HK-2 (cell line): ENCODE data around the gene MVP.
"Not testable (repeated sequence)": the region's sequence is repeated elsewhere in the genome, so short reads cannot be mapped to it uniquely, and the experiment has no call there.

Experiments
- DNase-seq: peaks from one replicate; pipeline ENCODE4 v3.0.0-alpha.2; 2018; ENCODE audit not compliant: unreplicated experiment

Gene MVP

GRCh38 chr16:29815032-29815721 lies 5.1 kb upstream of the MVP start:
- DNase-seq = no peak

- peak; percentile 92 for DNase-seq
Observed at GRCh38 chr16:29815793-29816693, 4.2 kb upstream of the MVP start, which contains the start of gene PAGR1. Gene PAGR1 (plus strand): TSS chr16:29816152. CDS start chr16:29816526, 374 bp downstream.

- DNase-seq = peak; percentile 68
Observed at GRCh38 chr16:29816694-29817441, 3.4 kb upstream of the MVP start.

- DNase-seq = no peak
Observed at GRCh38 chr16:29818082-29818481, 2.2 kb upstream of the MVP start.

GRCh38 chr16:29819506-29819905 lies 756 bp upstream of the MVP start:
- DNase-seq = no peak

GRCh38 chr16:29820730-29821642 lies 724 bp downstream of the MVP start:
- peak; percentile 58 for DNase-seq

GRCh38 chr16:29821643-29822115 lies 1.4 kb downstream of the MVP start:
- peak; percentile 61 for DNase-seq

- DNase-seq = no peak
Observed at GRCh38 chr16:29824589-29825144, 4.4 kb downstream of the MVP start.

GRCh38 chr16:29825145-29826044 lies 5.1 kb downstream of the MVP start:
- peak; percentile 41 for DNase-seq

- DNase-seq = no peak
Observed at GRCh38 chr16:29826342-29826695, 6.1 kb downstream of the MVP start.

GRCh38 chr16:29830774-29831173 lies 10.5 kb downstream of the MVP start:
- no peak for DNase-seq

GRCh38 chr16:29831490-29831889 lies 11.2 kb downstream of the MVP start:
- DNase-seq = no peak

GRCh38 chr16:29833219-29833618 lies 13.0 kb downstream of the MVP start:
- DNase-seq = not testable (repeated sequence)

GRCh38 chr16:29834079-29834478 lies 13.8 kb downstream of the MVP start:
- DNase-seq = no peak

GRCh38 chr16:29835926-29836325 lies 15.7 kb downstream of the MVP start:
- no peak for DNase-seq

- no peak for DNase-seq
Observed at GRCh38 chr16:29836623-29837022, 16.4 kb downstream of the MVP start.

GRCh38 chr16:29837841-29838240 lies 17.6 kb downstream of the MVP start:
- no peak for DNase-seq

- DNase-seq = no peak
Observed at GRCh38 chr16:29839822-29840221, 19.6 kb downstream of the MVP start.

GRCh38 chr16:29840240-29840639 lies 20.0 kb downstream of the MVP start:
- no peak for DNase-seq

- DNase-seq = no peak
Observed at GRCh38 chr16:29841631-29842030, 21.4 kb downstream of the MVP start.
